NCI-H524 (cell line): ENCODE measurements around the gene CXCR4.
A peak's percentile ranks its signal among the peaks of the same experiment; 100 is the strongest.
"Not testable (repeated sequence)": the region's sequence is repeated elsewhere in the genome, so short reads cannot be mapped to it uniquely, and the experiment has no call there.

ENCODE experiments used
- DNase-seq, 2 experiments: peaks; one replicate each; lab custom pipeline; 2025; lab: John Stamatoyannopoulos, UW

The CXCR4 gene

GRCh38 chr2:136114382-136114781 lies 3.6 kb downstream of the CXCR4 start:
- no peak for DNase-seq

- DNase-seq = no peak
Observed at GRCh38 chr2:136113209-136113971, 4.6 kb downstream of the CXCR4 start.

GRCh38 chr2:136112317-136113208 lies 5.4 kb downstream of the CXCR4 start:
- DNase-seq = no peak

- DNase-seq = no peak
Observed at GRCh38 chr2:136111711-136112110, 6.2 kb downstream of the CXCR4 start.

- no peak for DNase-seq
Observed at GRCh38 chr2:136110526-136110925, 7.4 kb downstream of the CXCR4 start.

DNA sequence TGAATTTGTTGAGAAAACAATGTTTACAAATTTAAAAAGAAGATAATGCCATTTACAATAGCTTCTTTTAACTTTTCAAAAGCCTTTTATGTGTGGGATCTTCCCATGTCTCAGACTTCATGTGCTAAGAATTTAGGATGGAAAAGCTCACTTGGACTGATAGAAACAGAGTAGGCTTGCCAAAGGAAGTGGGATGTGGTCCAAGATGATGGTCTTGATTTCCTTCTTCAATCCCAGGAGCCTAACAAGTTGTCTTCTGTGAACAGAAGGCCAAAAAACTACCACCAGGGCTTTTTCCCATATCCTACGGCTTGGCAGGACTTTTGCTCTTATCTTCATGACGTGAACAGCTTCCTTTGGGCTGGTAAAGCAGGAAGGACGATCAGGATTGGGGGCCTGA lies 9.5 kb downstream of the CXCR4 start:
- DNase-seq = no peak

GRCh38 chr2:136107051-136108033 lies 10.6 kb downstream of the CXCR4 start:
- no peak for DNase-seq

GRCh38 chr2:136106505-136106904 lies 11.4 kb downstream of the CXCR4 start:
- no peak for DNase-seq

DNA sequence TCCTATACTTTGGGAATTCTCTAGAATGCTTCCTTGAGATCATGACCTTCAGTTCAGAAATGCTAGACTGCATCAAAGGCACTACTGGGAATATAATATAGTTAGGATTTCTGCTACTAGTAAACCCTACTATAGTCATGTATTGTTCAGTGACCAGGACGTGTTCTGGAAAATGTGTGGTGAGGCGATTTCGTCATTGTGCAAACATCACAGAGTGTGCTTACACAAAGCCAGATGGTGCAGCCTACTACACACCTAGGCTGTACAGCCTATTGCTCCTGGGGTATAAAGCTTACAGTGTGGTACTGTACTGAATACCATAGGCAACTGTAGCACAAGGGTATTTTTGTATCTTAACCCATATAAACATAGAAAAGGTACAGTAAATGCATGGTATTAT lies 13.0 kb downstream of the CXCR4 start:
- no peak for DNase-seq

DNA sequence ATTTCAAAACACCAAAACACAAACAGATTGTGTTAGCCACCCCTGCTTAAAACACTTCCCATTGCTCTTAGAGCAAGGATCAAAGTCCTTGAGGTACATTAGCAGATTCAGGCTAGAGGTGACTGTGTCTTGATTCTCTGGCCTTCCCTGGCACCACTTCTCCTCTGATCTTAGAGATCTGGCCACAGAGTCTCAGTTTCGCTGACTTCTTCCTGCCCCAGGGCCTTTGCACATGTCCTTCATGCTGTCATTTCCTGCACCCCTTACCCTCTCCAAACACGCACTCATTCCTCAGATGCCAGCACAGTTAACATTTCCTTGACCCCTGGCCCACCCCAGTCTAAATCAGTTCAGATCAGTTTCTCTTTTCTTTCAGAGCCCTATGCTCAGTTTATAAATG lies 16.9 kb downstream of the CXCR4 start:
- DNase-seq = no peak

DNA sequence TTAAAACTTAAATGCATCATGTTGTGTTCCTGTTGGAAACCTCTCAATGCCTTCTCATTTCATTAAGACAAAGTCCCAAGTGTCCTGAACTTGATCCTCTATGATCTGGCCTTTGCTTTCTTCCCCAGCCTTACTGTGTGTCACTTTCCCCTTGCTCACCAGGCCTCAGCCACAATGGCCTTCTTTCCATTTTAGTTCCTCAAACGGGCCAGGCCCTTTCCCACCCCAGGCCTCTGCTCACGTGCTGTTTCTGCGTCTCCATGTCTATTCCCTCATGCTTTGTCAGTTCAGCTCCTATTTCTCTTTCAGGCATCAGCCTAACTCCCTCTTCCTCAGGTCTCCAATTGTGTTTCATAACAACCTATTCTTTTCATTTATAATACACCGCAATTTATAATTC lies 19.5 kb downstream of the CXCR4 start:
- DNase-seq = no peak

- DNase-seq = peak; percentile 93 to 97
Observed at GRCh38 chr2:136093583-136093982, 24.4 kb downstream of the CXCR4 start.

- no peak for DNase-seq
Observed at GRCh38 chr2:136091899-136092298, 26.1 kb downstream of the CXCR4 start.

- DNase-seq = not testable (repeated sequence)
Observed at GRCh38 chr2:136087901-136088460, 30.0 kb downstream of the CXCR4 start.

DNA sequence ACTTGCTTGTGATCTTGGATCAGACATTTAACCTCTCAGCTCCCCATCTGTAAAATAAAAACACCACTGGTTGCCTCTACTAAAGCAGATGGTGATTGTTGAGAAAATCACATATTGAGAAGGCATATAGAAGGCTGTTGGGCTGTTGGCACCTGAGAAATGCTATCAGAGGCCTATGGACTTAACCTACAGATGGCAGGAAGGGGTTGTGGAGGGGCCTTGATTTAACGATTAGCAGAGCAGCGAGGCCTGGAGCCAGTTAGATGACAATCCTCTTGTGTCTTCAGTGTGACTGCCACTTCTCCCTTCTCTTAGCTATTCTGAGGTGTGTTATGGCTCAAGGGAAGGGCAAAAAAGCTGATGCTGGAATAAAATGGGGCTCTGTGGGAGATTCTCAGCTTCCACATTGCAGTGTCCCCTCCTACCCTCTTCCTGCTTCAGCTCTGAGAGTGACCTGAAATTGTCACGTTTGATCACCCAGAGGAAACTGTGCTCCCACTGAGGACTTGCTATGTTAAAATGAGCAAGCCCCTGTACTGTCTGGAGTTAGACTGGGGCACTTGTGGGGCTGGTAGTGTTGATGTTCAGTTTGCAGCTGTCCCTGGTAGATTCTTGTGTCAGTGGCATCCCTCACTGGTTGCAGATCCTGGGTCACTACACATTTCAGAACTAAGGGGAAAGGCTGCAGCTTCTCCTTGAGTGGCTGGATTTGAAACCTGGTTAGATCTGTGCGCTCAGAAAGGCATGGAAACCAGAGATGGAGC lies 31.5 kb downstream of the CXCR4 start:
- peak; percentile 78 to 92 for DNase-seq

GRCh38 chr2:136085453-136086209 lies 32.3 kb downstream of the CXCR4 start:
- no peak for DNase-seq

DNA sequence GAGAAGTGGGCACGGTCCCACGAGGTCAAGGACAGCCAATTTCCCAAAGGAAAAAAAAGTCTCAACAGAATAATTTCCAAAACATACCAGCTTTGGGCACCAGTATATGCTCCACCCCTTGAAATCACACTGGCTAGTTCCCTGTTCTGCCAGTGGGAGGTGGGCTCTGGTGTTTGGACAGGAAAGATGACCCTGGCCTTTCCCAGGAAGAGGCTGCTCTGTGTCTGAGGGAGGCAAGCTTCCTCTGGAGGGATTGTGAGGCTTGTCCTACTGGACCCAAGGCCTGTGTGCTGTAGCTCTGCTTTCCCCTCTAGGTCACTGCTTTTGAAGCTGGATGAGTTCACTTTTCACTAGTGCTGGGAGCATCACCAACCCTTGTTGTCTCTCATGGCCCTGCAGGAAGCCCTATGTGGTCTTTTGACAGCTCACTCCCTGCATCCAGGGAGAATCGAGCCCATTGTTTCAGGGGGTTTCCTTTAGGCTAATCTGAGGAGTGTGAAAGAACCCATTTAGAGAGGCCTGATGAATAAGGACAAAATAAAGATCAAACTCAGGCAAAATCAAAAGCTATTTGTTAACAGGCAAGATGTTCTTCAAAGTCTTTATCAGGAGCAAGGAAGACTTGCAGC lies 36.3 kb downstream of the CXCR4 start:
- no peak for DNase-seq

- no peak for DNase-seq
Observed at GRCh38 chr2:136080114-136080513, 37.8 kb downstream of the CXCR4 start.

- DNase-seq = no peak
Observed at GRCh38 chr2:136077107-136077506, 40.8 kb downstream of the CXCR4 start.

GRCh38 chr2:136075476-136075875 lies 42.5 kb downstream of the CXCR4 start:
- DNase-seq = peak in 1 of 2 experiments; percentile 25
